ENCODE measurements around the gene CLVS2. TPM values are rescaled to one million over a fixed set of nuclear protein-coding genes. Genes with fewer than 3 reads are reported as not detected.

Gene CLVS2
- total RNA-seq, 1 donor from 2014 or later, result not detected

GRCh38 chr6:122997541-122998150 lies 1.6 kb downstream of the CLVS2 start:
- Mint-ChIP-seq H3K4me1 (ENCODE audit: low read depth) (peaks cover 11% of the 10 kb centered on the region), H3K9me3 (ENCODE audit: low read depth) (no peaks in the 10 kb centered on the region), H3K27me3 (ENCODE audit: low read depth) (peaks cover 57% of the 10 kb centered on the region), H3K27ac (ENCODE audit: unreplicated experiment) (no peak overlapping the region), H3K36me3 (ENCODE audit: low read depth) (peaks cover 3% of the 10 kb centered on the region), H3K4me3 (ENCODE audit: unreplicated experiment) (no peak overlapping the region)
- no peak for TF ChIP-seq CTCF (IDR thresholded peaks at IDR 0.05)
- no peak for DNase-seq (ENCODE audit: low spot score)

GRCh38 chr6:122998403-122998975 lies 2.5 kb downstream of the CLVS2 start:
- Mint-ChIP-seq H3K27ac (ENCODE audit: unreplicated experiment) (no peak overlapping the region), H3K36me3 (ENCODE audit: low read depth) (peaks cover 3% of the 10 kb centered on the region), H3K4me3 (ENCODE audit: unreplicated experiment) (no peak overlapping the region), H3K27me3 (ENCODE audit: low read depth) (peaks cover 61% of the 10 kb centered on the region), H3K4me1 (ENCODE audit: low read depth) (peaks cover 11% of the 10 kb centered on the region), H3K9me3 (ENCODE audit: low read depth) (no peaks in the 10 kb centered on the region)
- no peak for DNase-seq (ENCODE audit: low spot score)
- TF ChIP-seq CTCF (IDR thresholded peaks at IDR 0.05), result no peak

GRCh38 chr6:123000244-123000770 lies 4.3 kb downstream of the CLVS2 start:
- Mint-ChIP-seq H3K4me1 (ENCODE audit: low read depth) (peaks cover 11% of the 10 kb centered on the region), H3K9me3 (ENCODE audit: low read depth) (no peaks in the 10 kb centered on the region), H3K27ac (ENCODE audit: unreplicated experiment) (no peak overlapping the region), H3K4me3 (ENCODE audit: unreplicated experiment) (no peak overlapping the region), H3K36me3 (ENCODE audit: low read depth) (peaks cover 3% of the 10 kb centered on the region), H3K27me3 (ENCODE audit: low read depth) (peaks cover 53% of the 10 kb centered on the region)
- no peak for TF ChIP-seq CTCF (IDR thresholded peaks at IDR 0.05)
- DNase-seq (ENCODE audit: low spot score), result no peak

- H3K4me3 Mint-ChIP-seq (ENCODE audit: unreplicated experiment), result no peak overlapping the region
- no peak for TF ChIP-seq CTCF (IDR thresholded peaks at IDR 0.05)
- H3K36me3 Mint-ChIP-seq (ENCODE audit: low read depth), result peaks cover 3% of the 10 kb centered on the region
- no peak for DNase-seq (ENCODE audit: low spot score)
- peaks cover 4% of the 10 kb centered on the region for H3K4me1 Mint-ChIP-seq (ENCODE audit: low read depth)
- no peak overlapping the region for H3K27ac Mint-ChIP-seq (ENCODE audit: unreplicated experiment)
- H3K27me3 Mint-ChIP-seq (ENCODE audit: low read depth), result peaks cover 55% of the 10 kb centered on the region
- no peaks in the 10 kb centered on the region for H3K9me3 Mint-ChIP-seq (ENCODE audit: low read depth)
These were observed 5.5 kb downstream of the CLVS2 start for GRCh38 chr6:123001540-123001939.

- Mint-ChIP-seq H3K9me3 (ENCODE audit: low read depth) (no peaks in the 10 kb centered on the region), H3K27me3 (ENCODE audit: low read depth) (peaks cover 44% of the 10 kb centered on the region), H3K27ac (ENCODE audit: unreplicated experiment) (no peak overlapping the region), H3K4me3 (ENCODE audit: unreplicated experiment) (no peak overlapping the region), H3K36me3 (ENCODE audit: low read depth) (no peaks in the 10 kb centered on the region), H3K4me1 (ENCODE audit: low read depth) (no peaks in the 10 kb centered on the region)
- TF ChIP-seq CTCF (IDR thresholded peaks at IDR 0.05), result no peak
- no peak for DNase-seq (ENCODE audit: low spot score)
These were observed 11.8 kb downstream of the CLVS2 start for GRCh38 chr6:123007885-123008284.
